Retinal pigment epithelial cell (primary cell): ENCODE data around the gene SLC25A24.

Experiments
- DNase-seq: peaks from one replicate; pipeline ENCODE4 v3.0.0-alpha.2; 2010; ENCODE audit warnings: low read depth
- H3K4me3 ChIP-seq: 2 replicates; pipeline ENCODE4 v1.5.1; 2011; ENCODE audit warnings: mild to moderate bottlenecking, low read length, control low read depth, moderate library complexity
- TF ChIP-seq, protein P1 (sequence below): conservative IDR thresholded peaks from 2 replicates; pipeline ENCODE4 v1.5.1; 2011; ENCODE audit warnings: low read depth, low read length, control low read depth, inconsistent platforms

SLC25A24 gene

DNA sequence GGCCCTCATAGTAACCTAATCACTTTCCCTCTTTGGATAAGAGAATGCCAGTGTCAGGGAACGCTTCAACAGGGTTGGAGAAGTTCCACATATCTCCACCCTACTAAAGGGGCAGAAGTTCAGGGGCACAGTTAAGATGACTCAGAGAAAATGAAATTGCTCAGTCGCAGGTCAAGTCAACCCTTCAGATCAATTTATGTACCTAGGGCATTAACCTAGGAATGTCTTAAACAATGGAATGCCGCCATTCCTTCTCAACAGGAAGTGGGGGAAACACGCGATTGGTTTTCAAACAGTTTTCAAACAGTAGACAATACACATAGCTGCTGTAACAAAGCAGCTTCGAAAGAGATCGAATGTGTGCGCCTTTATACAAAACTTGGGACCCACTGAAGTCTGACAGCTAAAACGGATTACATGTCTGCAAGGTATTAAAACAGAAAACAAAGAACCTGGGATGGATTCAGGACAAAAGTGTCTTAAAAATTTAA lies 897 bp downstream of the SLC25A24 start:
- peak overlapping the region; percentile 81 for H3K4me3 ChIP-seq
- TF ChIP-seq, protein P1, sequence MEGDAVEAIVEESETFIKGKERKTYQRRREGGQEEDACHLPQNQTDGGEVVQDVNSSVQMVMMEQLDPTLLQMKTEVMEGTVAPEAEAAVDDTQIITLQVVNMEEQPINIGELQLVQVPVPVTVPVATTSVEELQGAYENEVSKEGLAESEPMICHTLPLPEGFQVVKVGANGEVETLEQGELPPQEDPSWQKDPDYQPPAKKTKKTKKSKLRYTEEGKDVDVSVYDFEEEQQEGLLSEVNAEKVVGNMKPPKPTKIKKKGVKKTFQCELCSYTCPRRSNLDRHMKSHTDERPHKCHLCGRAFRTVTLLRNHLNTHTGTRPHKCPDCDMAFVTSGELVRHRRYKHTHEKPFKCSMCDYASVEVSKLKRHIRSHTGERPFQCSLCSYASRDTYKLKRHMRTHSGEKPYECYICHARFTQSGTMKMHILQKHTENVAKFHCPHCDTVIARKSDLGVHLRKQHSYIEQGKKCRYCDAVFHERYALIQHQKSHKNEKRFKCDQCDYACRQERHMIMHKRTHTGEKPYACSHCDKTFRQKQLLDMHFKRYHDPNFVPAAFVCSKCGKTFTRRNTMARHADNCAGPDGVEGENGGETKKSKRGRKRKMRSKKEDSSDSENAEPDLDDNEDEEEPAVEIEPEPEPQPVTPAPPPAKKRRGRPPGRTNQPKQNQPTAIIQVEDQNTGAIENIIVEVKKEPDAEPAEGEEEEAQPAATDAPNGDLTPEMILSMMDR: no peak
- no peak for DNase-seq

DNA sequence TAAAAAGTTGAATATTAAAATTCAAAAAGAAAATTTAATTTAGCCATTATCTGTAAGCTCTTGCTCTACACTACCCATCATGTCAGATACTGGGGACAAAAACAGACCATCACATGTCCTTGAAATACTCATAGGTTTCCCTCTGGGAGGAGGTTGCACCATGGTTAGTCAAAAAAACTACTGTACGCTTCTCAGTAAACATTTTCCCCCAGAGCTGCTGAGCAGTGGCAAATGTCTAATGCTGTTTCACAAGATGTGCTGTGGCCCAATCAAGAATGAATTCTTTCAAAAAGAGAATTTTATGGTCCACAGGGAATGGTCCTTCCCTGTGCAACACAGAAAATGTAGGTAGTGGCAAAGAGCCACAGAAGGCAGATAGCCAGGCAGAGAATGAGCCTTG lies 6.1 kb downstream of the SLC25A24 start:
- no peak overlapping the region for H3K4me3 ChIP-seq
- no peak for DNase-seq
- TF ChIP-seq, protein P1: no peak

DNA sequence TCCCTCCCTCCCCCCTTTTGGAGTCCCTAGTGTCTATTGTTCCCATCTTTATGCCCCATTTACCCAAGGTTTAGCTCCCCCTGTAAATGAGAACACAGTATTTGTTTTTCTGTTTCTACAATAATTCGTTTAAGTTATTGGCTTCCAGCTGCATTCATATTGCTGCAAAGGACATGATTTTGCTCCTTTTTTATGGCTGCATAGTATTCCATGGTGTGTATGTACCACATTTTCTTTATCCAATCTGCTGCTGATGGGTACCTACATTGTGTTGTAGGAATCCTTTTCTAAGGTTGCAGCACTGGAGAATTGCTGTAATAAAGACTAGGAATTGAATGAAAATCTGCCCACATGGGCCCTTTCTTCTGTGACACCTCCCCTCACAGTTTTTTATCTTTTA lies 6.8 kb downstream of the SLC25A24 start:
- no peak overlapping the region for H3K4me3 ChIP-seq
- DNase-seq: no peak
- TF ChIP-seq, protein P1: no peak

DNA sequence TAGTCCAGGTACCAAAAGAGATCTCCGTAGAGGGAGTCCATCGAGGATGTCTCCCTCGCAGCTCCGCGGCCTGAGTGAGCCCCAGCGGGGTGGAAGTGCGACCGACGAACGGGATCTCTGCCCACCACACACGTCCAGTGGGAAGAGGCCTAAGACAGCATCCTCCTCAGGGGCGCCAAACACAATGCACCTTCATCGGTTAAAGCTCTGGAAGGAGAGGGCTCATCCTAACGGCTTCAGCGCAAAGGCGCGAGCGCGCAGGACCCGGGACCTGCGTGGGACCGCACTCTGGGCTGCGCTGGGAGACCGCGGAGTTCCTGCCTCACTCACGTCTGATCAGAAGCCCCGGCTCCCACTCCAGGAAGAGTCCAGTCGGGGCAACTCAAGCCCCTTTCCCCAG lies 7.6 kb downstream of the SLC25A24 start:
- DNase-seq: no peak
- TF ChIP-seq, protein P1: no peak

DNA sequence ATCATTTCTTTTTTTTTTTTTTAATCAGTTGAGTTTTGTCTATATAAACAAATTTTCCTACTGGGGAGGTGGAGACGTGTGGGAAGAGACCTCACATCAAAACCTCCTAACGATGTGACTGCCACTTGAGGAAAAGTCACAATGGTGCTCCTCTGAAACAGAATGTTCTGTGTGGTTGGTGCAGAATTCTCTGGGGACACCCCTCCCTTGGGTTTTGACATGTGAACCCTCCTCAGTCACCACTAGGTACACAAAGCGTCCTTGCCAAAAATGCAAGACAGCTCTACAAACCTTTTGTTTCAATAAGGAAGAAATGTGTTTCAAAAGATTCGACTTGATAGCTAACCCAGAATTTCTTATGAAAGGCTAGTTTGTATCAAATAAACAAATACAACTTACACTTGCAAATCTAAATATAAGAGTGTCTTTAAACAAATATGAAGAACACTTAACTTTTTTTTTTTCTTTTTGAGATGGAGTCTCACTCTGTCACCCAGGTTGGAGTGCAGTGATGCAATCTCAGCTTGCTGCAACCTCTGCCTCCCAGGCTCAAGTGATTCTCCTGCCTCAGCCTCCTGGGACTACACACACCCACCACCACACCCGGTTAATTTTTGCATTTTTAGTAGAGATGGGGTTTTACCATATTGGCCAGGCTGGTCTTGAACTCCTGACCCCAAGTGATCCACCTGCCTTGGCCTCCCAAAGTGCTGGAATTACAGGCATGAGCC lies 9.3 kb downstream of the SLC25A24 start:
- H3K4me3 ChIP-seq: no peak overlapping the region
- TF ChIP-seq, protein P1: no peak
- DNase-seq: no peak

More for the DNA sequence above, 7.6 kb downstream of the SLC25A24 start:
- H3K4me3 ChIP-seq: no peak overlapping the region

DNA sequence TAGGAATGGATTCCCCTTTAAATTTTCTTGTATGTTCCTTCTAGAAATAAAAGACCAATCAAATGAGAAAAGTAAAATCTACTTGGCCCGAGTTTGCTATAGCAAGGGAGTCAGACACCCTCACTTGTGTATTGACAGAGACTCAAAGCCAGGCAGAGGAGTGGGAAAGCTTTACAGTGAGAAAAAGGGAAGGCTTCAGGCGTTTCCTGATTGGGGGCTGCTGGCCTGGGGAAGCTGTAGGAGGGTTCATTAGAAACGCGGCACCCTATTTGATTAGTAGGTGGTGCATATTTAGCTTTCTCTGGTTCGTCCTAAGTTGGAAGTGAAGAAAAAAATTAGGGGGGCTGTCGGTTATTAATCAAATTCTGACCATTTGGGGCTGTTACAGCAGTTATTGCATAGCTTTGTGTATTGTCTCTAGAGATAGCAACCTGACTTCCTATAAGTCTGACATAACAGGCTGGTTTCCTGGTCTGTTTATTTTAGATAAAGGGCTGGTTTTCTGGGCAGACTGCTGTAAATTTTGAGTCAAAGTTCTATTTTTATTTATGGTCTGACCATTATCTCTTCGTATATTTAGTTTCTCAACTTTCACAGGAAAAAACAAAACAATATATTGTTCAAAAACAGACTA lies 10.0 kb downstream of the SLC25A24 start:
- DNase-seq: no peak
- TF ChIP-seq, protein P1: no peak
- H3K4me3 ChIP-seq: no peak overlapping the region

DNA sequence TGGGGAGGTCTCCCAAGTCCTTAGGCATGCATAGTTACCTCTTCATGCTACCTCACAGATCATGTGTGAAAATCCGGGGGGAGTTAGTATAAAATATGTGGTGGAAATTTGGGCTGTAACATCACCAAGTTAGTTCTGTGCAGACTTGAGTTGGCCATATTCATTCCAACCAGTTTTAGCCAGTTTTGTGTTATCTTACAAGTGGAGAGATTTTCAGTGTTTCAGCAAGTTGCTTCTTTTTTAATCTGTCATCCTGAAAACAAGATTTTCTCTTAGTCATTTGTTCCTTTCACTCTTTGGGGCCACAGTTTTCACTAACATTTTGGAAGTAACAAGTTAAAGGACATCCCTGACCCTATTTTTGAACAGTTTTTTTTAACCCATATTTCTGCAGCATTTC lies 11.3 kb downstream of the SLC25A24 start:
- no peak for DNase-seq
- TF ChIP-seq, protein P1: no peak
- no peak overlapping the region for H3K4me3 ChIP-seq
